Stimulated activated CD4-positive, alpha-beta T cell treated with anti-CD3 and anti-CD28 coated beads, Interleukin-2, amount 100 ng/mL, for 4 hours (primary cell): ENCODE measurements around the gene B3GALNT1.
"Not testable (repeated sequence)": the region's sequence is repeated elsewhere in the genome, so short reads cannot be mapped to it uniquely, and the experiment has no call there.

Experiments
- DNase-seq: peaks from one replicate; pipeline ENCODE4 v3.0.0-alpha.2; 2020; ENCODE audit warnings: low read depth

The B3GALNT1 gene

DNA sequence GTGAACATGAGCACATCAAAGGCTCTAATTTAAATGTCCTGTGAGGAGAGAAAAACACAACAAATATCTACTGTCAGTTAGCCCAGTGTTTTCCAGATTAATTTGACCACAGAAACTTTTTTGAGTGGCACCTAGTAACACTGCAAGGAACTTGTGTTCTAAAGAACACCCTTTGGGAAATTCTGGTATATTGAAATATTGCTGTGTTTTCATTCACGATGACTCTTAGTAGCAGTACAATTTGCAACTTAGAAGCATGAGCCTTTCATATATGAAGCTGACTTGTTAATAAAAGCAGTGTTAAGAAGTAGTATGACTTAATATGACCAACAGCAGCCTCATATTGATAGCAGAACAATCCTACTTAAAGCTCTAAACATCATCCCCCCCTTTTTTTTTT, 32.0 kb downstream of the B3GALNT1 start:
- DNase-seq: no peak

DNA sequence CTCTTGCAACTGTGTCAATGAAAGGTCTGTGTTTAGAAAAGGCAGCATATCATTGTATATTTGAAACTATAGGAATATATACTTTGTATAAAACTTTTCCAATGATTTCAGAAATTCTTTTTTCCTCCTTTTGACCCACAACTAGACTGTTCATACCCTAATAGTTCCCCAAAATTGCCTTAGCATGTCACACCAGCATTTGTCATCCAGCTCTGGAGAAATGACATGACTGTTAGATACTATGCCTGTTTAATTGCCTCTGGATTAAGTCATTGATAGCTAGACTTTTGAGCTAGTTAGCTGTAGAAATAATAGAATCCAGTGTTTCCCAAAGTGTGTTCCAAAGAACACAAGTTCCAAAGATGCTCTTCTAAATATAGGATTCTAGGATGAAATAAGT, 32.4 kb downstream of the B3GALNT1 start:
- no peak for DNase-seq

DNA sequence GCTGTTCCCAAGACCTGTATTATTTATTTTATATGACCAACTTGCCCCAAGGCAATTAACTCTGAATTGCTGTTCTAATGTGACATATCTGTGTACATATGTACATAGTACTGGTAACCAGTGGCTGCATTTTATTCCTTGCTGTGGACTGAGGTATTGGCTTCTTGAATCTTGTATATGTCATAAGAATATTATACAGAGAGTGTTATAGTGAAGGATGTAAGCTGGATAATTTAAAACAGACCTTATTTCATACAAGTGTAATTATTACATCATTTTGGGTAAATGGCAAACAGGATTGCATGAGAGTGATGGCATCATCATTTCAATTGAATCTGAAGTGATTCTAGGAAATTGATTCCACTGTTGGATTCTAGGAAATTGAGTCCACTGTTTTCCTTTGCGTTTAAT, 32.9 kb downstream of the B3GALNT1 start:
- no peak for DNase-seq

DNA sequence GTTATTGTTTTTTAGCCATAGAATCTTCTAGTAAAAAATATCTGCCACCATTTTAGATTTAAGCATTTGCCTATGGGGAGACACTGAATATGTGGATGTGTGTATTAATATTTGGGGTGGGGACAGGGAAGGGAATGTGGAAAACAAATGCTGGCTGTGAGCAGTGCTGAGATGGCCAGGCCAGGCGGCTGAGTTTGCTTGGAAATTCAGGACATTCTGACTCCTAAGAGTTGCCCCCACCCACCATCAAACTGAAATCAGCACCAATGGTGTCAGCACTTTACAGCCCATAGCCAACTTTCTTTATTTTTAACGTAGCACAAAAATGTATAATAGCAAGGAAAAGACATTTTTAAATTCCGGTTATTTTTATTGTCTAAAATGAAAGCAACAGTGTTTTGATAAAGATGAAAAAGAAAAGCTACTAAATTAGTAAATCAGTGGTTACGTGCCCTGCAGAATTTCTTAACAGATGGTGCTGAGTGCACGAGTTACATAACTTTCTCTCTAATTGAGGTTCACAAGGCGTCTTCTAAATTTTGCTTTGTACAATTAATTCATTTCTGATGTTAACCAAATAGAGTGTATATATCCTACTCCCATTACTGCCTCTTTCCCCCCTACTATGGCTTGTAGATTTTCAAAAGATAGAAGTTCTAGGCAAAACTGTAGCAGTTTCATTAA, 34.0 kb downstream of the B3GALNT1 start:
- no peak for DNase-seq

DNA sequence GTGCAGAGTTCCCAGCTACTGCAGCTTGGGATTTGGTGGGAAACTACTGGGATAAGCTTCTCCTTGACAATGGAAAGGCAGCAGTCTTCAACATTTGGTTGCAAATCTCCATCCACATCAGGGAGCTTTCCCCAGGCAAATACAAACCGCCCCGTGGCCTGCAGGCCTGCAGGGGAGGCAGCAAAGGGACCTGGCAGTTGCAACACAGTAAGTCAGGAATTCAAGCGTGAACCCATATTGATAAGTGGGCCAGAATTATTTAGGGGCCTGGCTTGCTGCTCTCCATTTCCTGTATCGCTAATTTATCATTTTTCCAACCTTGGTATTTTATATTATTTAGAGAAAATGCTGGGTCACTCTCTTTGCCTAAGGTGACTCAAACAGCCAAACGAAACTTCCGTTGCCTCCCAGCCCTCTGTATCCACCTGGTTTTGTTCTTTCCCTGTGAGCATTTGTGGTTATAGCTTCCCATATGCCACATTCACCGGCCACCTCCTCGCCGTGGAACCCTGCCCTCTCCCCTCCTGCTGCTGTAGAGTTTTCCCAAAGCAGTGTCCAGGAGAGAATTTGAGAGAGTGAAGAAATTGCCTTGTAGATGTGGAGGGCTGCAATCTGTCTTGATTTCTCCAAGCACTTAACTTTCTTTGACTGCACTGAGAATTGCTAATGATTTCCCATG, 34.8 kb downstream of the B3GALNT1 start:
- DNase-seq: no peak

DNA sequence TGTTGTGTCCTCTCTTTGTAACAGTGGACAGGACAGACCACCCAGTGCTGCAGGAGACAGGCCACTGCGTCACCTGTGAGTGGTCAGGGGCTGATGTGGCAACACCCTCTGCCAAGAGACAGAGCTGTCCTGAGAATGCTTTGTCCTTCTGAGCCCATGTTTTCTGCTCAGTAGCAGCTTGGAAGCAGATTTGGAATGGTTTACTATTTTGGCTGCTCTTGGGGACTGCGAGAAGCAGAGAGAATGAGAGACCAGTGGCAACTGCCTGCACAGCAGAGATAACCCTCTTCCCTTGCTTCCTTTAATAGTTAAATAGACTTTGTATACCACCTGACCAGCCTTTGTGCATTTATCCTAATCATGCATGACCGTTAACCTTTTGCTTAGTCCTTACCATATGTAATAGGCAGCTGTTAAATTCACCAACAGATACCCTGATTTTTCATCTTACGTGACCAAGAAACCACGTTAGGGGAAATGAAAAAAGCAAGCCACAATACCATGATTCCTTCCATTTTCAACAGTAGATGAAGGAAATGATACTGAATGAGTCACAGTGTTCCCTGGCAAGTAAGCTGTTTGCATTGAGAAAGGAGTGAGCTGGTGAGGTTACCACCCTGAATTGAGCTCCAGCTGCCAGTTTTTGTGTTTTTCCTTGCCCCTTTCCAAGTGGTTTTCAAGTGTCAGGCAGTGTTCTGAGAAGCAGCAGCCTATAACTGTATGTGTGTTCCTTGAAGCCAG, 35.5 kb downstream of the B3GALNT1 start:
- DNase-seq: no peak

DNA sequence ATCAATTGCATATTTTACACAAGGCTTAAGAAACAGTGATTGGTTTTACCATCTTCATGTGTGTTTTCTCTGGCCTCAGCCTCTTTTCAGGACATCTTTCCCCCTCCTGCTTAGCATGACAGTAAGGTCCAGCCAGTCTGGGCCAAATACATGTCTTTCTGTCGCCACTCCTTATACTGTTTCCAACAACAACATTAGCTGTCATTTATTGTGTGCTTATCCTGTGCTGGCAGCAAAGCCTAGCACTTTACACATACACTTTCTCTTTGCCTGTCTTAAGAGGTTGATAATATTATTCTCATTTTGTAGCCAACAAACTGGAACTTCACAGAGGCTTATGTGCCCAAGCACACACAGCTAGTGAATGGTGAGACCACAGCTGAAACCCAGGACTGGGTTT, 37.8 kb downstream of the B3GALNT1 start:
- no peak for DNase-seq

DNA sequence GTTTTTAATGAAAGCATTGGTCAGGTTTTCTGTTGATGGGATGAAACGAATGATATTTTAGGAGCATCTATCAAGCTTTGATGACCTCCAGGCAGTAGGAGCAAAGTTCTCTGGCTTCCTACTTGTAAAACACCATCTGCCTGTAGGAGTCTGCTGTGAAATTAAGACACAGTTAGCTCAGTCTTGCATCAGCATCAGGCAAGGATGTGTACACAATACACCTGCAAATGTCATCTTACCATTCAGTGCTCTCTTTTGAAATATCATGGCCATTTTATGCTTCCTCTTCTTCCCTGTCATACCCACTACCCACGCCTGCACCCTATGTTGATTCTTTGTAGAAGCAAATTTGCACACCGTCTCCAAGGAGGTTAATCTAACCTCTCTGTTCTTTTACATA, 38.2 kb downstream of the B3GALNT1 start:
- no peak for DNase-seq

DNA sequence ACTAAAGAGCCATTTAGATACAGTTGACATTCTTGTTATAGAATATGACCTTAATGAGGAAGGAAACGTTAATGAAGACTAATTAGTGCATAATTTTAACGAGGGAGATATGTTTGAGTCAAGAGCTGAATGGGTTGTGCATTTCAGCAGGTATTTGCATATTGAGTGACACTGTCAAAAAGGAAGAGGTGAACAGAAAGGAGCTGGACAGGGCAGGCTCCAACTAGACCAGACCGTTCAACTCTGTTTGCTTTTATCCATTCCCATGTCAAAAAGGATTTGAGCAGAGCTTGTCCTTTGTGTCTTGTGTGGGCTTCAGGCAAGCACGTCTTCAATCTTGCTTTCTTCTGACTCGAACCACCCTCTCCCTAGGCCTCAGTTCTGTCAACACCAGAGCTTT, 40.7 kb downstream of the B3GALNT1 start:
- no peak for DNase-seq

DNA sequence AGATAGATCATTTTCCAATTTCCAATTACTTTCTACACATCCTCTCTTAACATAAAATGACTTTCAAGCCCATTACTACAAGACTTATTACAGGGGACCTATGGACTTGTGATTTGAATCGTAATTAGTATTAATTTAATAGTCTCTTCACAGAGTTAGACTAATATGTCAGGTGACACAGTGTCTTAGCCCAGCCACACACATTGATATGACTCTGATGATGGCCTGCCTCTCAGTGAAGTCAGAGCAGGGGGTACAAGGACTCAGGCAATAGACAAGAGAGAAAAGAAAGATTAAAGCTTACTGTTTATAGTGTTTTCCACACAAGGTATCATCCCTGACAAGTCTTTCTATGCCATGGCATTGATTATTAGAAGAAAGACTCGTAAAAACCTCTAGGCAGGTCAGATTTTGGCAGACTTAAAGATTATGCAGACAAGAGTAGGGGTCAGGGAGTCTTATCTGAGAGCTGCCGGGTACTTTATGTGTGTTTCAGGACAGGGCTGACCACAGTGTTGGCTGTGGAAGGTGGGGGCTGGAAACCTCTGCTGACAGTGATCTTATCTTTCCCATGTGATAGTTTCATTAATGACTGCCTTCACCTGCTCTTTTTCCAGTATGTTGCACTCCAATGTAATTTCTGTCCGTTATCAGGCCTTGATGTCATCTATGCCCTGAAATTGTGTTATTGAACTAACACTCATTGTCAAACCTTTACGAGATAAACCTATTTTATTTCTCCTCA, 50.1 kb downstream of the B3GALNT1 start:
- no peak for DNase-seq

DNA sequence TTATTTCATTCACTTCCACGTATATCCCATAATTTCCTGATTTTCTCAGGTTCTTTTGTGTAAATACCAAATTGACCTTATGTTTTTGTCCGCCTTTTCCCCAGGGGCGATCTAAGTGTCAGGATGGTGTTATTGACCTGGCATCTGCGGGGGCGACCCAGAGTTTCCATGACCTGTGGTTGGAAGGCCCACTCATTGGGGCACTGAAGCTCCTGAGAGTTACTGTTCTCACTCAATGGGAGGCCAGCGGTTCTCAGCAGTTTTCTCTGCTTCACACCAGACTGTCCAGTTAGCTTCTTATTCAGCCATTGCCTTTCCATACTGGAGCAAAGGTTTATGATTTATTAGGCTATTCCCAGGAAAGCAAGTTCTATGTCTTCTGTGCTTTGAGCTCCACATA, 53.3 kb downstream of the B3GALNT1 start:
- DNase-seq: no peak

DNA sequence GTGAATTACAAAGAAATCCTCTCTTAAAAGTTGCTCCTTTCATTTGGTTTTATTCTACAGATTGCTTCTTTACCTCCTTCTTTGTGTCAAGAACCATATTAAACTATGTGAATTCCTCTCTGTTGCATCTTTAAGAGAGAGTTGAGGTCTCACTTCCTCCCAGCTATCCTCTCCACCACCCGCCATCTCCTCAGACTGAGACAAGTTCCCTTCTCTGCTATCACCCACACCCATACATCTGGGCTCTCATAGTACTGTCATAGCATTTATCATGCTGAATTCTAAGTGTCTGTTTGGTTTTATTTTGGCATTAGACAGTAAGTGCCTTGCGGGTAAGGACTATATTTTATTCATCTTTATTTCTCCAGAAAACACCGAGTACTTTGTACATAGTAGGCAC, 54.2 kb downstream of the B3GALNT1 start:
- DNase-seq: no peak

DNA sequence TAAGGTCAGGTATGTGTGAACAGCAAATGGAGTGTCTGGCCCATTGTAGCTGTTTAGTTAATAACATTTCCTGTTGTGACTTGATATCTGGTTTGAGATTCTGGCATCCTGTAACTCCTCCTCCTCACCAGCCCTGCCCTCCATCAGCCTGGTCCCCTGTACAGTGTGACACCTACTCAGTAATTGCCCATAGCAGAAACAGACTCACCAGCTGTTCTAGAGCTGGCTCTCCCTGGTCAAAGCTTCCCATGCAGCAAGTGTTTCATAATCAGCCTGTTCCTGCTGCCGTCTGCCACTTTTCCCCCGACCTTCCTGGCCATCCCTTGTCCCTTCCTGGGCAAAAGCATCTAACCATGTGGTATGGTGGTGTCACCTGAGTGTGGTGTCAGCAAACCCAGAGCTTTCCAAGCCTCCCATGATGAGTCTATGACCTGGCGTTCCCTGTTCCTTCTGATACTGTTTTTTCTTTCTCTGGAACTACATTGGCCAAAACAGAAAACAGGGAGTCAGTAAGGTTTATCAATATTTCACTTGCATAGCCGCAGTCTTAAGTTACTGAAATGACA, 55.4 kb downstream of the B3GALNT1 start:
- no peak for DNase-seq

DNA sequence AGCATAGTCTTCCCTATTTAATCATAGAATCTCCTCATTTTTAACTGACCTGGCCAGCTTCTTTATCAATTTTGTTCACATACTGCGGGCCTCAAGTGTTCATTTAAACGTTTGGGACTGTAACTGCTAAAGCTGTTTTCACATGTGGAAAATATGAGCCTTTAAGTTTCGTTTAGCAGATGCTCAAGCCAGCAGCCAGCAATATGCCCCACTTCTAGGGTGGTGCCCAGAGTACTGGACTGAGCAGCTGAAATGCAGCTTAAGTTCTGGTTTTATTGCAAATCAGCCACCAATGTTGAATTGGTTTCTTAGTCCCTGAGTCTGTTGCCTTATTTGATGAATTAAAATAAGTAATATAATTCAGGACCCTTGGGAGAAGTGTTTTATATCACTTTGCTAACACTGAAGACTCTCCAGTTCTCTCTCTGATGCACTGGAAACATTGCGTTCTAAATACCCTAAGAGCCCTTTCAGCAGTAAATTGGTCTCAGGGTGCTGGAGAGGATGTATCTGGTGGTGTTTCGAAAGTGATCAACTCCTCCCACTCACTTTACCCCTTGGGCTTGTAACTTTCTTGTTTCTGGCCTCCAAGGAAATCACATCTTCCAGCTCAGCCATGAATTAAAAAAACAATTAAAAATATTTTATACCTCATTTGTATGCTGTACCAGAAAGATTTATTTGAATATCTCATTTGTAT, 61.7 kb downstream of the B3GALNT1 start:
- no peak for DNase-seq

DNA sequence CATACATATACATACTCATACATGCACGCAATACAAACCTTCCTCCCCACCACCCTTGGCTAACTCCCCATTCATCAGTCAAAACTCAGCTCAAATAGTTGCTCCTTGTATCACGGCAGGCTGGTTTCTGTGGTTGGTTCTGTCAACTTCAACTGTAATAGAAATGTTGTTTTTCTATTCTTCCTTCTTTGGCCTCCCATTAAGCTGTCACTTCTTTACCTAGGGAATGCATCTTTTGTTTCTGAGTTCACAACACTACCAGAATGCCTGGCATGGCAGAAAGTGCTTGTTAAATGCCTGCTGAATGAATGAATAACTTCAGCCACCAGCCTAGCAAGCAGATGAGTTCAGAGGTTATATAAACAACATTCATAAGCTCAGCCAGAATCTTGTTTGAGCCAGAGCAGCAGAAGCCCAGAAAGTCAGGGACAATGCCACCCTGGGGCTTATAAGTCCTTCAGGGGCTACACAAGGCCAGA, 63.1 kb downstream of the B3GALNT1 start:
- no peak for DNase-seq

DNA sequence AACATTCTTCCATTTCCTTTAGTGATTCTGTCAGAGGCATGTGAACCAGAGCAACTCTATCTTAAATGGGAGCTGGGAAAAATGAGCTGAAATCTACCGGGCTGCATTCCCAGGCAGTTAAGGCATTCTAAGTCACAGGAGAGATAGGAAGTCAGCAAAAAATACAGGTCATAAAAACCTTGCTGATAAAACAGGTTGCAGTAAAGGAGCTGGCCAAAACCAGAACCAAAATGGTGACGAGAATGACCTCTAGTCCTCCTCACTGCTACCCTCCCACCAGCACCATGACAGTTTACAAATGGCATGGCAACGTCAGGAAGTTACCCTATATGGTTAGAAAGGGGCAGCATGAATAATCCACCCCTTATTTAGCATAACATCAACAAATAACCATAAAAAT, 66.4 kb downstream of the B3GALNT1 start:
- no peak for DNase-seq

DNA sequence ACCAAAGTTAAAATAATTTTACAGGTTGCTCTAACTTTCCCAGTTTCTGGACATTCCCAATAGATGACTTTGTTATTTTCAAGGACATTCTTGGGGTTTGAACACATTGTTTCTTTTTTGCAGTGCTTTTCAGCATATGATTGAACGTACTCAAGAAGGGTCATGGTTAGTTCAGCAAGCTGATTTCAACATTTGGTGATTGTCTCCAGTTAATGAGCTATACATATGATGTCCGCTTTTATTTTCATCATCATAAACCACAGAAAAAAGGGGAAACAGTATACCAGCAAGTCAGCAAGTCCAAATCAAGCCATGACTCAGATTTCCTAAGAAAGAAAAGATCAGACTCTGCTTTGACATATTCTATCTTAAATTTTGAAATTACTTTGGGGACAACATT, 69.4 kb downstream of the B3GALNT1 start:
- DNase-seq: no peak

DNA sequence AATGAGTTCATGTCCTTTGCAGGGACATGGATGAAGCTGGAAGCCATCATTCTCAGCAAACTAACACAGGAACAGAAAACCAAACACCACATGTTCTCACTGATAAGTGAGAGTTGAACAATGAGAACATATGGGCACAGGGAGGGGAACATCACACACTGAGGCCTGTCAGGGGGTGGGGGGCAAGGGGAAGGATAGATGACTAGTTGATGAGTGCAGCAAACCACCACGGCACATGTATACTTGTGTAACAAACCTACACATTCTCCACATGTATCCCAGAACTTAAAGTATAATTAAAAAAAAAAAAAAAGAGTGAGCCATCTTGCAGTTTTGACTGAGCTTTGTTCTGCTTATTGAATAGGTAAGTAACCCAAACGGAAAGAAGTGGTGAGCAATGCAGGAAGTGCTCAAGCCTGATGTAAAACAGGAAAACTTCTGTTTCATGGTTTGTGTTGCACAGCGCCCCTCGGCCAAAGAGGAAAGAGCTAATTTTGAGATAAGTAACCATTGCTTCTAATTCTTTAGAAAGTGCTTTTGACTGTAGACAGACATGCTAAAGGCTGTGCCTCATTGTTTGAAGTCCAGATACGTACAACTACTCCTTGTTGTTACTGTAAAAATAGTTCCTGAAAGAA, 70.1 kb downstream of the B3GALNT1 start:
- DNase-seq: not testable (repeated sequence)
